Upper lobe of right lung (tissue), 1 donor: Measurements from ENCODE around the gene IFI16. TPM values are rescaled to one million over a fixed set of nuclear protein-coding genes. Genes with fewer than 3 reads are reported as not detected.
"Not testable (repeated sequence)": the region's sequence is repeated elsewhere in the genome, so short reads cannot be mapped to it uniquely, and the experiment has no call there.

ENCODE experiments used
- ATAC-seq: fragments of 200-7000 bp; cut with Tn5 transposase; one replicate; pipeline ENCODE4 v1.9.1; 2020; ENCODE audit warnings: mild to moderate bottlenecking, moderate library complexity
- DNase-seq: peaks from one replicate; pipeline ENCODE4 v3.0.0-alpha.2; 2020
- H3K27ac ChIP-seq: fragments of 200-600 bp; one replicate; pipeline ENCODE4 v1.8.0; 2022
- H3K27me3 ChIP-seq: fragments of 200-600 bp; one replicate; pipeline ENCODE4 v1.8.0; 2022; ENCODE audit warnings: mild to moderate bottlenecking
- H3K36me3 ChIP-seq: fragments of 200-600 bp; one replicate; pipeline ENCODE4 v1.8.0; 2022
- H3K4me1 ChIP-seq: fragments of 200-600 bp; one replicate; pipeline ENCODE4 v1.8.0; 2022
- H3K4me3 ChIP-seq: fragments of 200-600 bp; one replicate; pipeline ENCODE4 v1.8.0; 2022; ENCODE audit warnings: mild to moderate bottlenecking
- H3K9me3 ChIP-seq: fragments of 200-600 bp; one replicate; pipeline ENCODE4 v1.8.0; 2022
- intact Hi-C: fragments of 100-400 bp; cut with DNase I; formaldehyde crosslinking; loops from one replicate; pipeline ENCODE4 v1.11.0; 2022
- total RNA-seq: library from RNA; stranded (reverse); fragmentation: NEBNext Ultra II Directional; extraction: Animal tissue kit (Norgen Biotek cat#: 25700); gene quantifications from one replicate; pipeline ENCODE4 v1.2.1, GENCODE V29; 2021
- TF ChIP-seq, protein P1 (sequence below): fragments of 200-600 bp; IDR thresholded peaks from one replicate; pipeline ENCODE4 v1.8.0; 2022; ENCODE audit warnings: antibody characterized with exemption
- donor health status: DM: no; HTN: yes; CAD: no; lungs with severe emphysema.

IFI16 gene
- total RNA-seq, 1 donor from 2014 or later, result 98.0 TPM

DNA sequence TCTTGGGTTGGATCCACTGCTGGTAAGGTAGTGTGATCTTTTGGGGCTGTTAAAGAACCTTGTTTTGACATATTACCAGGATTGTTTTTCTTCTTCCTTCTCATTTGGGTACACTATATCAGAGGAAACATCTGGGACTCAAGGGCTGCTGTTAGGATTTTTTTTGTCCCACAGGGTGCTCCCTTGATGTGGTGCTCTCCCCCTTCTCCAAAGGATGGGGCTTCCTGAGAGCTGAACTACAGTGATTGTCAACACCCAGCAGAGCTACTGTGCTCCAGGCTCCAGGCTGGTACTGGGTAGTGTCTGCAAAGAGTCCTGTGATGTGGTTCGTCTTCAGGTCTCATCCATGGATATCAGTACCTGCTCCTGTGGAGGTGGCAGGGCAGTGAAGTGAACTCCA lies 20.6 kb downstream of the IFI16 start:
- intact Hi-C loops, result no loop called here
- Histone ChIP-seq H3K4me1 (no peaks in the 10 kb centered on the region), H3K36me3 (peaks cover 62% of the 10 kb centered on the region), H3K27me3 (no peaks in the 10 kb centered on the region), H3K4me3 (no peak overlapping the region), H3K9me3 (no peaks in the 10 kb centered on the region), H3K27ac (no peak overlapping the region)
- DNase-seq (no peak), ATAC-seq (no peak)
- TF ChIP-seq, protein P1, sequence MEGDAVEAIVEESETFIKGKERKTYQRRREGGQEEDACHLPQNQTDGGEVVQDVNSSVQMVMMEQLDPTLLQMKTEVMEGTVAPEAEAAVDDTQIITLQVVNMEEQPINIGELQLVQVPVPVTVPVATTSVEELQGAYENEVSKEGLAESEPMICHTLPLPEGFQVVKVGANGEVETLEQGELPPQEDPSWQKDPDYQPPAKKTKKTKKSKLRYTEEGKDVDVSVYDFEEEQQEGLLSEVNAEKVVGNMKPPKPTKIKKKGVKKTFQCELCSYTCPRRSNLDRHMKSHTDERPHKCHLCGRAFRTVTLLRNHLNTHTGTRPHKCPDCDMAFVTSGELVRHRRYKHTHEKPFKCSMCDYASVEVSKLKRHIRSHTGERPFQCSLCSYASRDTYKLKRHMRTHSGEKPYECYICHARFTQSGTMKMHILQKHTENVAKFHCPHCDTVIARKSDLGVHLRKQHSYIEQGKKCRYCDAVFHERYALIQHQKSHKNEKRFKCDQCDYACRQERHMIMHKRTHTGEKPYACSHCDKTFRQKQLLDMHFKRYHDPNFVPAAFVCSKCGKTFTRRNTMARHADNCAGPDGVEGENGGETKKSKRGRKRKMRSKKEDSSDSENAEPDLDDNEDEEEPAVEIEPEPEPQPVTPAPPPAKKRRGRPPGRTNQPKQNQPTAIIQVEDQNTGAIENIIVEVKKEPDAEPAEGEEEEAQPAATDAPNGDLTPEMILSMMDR, result no peak

DNA sequence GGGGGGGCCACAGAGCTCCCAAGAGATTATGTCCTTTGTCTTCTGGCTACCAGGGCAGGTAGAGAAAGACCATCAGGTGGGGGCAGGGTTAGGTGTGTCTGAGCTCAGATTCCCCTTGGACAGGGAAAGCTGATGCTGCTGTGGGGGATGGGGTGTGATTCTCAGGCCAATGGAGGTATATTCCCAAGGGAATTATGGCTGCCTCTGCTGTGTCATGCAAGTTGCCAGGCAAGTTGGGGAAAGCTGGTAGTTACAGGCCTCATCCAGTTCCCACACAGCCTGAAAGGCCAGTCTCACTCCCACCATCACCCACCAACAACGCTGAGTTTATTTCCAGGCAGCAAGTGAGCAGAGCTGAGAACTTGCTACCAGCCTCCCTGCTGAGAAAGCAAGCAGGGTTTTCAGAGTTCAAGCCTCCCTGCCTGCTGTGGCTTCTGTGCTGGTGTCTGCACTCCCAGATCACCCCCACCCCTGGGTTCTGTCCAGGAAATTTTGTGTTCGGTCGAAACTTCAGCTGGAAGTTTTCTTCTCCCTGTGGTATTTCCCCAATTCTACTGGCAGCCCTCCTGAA lies 21.3 kb downstream of the IFI16 start:
- Histone ChIP-seq H3K9me3 (no peaks in the 10 kb centered on the region), H3K4me3 (no peak overlapping the region), H3K4me1 (no peaks in the 10 kb centered on the region), H3K27ac (no peak overlapping the region), H3K36me3 (peaks cover 63% of the 10 kb centered on the region), H3K27me3 (no peaks in the 10 kb centered on the region)
- TF ChIP-seq, protein P1, result no peak
- intact Hi-C loops, result no loop called here
- DNase-seq, result no peak
- no peak for ATAC-seq

DNA sequence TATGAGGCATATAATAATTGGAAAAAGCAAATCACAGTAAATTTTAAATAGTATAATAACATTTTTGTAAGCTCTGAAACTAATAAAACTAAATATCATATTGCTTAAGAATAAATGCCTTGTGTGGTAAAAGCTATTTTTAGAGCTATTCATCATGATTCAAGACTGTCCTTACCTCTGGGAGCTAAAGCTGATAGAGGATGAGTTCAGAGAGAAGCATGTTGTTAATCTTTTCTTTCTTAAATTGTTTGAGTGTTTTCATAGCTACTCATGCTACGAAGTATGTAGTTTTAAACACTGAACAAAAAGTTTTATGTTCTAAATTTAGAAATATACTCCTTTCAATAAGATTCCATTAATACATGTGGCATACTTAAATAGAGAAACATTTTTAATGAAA lies 30.5 kb downstream of the IFI16 start:
- Histone ChIP-seq H3K9me3 (no peaks in the 10 kb centered on the region), H3K27me3 (no peaks in the 10 kb centered on the region), H3K36me3 (peaks cover 89% of the 10 kb centered on the region), H3K4me1 (no peaks in the 10 kb centered on the region), H3K27ac (no peak overlapping the region), H3K4me3 (no peak overlapping the region)
- ATAC-seq (no peak), DNase-seq (no peak)
- intact Hi-C loops, result no loop called here
- TF ChIP-seq, protein P1, result no peak

DNA sequence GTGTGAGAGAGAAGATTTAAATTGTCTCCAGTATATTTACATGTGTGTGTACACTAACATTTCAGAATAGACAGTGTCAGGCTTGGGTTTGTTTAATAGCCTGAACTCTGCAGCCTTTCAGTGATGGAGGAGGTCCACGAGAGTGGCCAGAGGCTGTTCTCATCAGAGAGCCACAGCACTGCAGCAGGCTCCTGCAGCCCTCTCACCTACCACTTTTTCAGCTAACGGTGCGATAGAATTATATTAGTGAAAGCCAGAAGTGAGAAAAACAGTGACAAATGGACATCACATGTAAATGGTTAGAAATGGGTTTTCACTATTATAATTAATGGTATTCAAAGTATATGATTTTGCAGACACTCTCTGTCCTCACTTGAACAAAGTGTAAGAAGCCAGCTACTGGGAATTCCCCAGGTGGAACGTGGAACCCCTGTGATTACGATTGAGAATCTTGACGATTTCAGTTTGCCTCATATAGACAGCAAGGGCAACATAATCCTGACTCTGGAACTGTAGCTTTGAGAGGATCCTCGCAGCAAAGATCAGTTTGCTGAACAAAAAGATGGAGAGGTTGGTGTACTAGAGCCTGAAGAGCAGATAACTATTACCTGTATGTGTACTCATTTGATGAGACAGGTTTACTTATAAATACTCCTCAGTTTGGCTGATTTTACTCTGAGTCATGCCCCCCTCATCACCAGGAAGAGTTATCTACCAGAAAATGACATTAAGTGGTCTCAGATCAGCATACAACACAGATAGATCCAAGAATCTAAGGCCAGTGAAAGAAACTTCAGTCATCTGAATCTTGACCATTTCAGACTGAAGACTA lies 31.4 kb downstream of the IFI16 start:
- intact Hi-C loops, result no loop called here
- DNase-seq (no peak), ATAC-seq (no peak)
- Histone ChIP-seq H3K36me3 (peaks cover 89% of the 10 kb centered on the region), H3K4me3 (no peak overlapping the region), H3K9me3 (no peaks in the 10 kb centered on the region), H3K27ac (no peak overlapping the region), H3K27me3 (no peaks in the 10 kb centered on the region), H3K4me1 (no peaks in the 10 kb centered on the region)
- TF ChIP-seq, protein P1, result no peak

DNA sequence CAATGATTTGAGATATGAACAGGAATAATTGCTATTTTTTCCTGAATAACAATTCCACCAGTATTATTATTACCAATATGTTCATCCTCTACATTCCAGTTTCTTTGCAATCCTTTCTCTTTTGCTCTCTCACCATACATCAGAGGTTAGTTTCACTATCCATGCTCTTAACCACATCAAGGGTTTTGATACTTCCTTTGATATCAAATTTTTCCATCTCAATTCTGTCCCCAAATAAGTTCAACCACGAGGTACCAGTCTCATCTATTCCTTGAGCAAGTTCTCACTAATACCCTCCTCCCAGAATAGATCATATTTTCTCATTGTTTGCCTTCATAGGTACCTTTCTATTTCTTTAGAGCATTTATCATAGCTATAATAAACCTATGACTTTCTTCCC lies 36.8 kb downstream of the IFI16 start:
- H3K9me3 ChIP-seq, DNase-seq, H3K27ac ChIP-seq, H3K27me3 ChIP-seq, H3K4me3 ChIP-seq, H3K4me1 ChIP-seq, ATAC-seq, intact Hi-C loops: not testable (repeated sequence)
- H3K36me3 ChIP-seq, result peaks cover 78% of the 10 kb centered on the region

DNA sequence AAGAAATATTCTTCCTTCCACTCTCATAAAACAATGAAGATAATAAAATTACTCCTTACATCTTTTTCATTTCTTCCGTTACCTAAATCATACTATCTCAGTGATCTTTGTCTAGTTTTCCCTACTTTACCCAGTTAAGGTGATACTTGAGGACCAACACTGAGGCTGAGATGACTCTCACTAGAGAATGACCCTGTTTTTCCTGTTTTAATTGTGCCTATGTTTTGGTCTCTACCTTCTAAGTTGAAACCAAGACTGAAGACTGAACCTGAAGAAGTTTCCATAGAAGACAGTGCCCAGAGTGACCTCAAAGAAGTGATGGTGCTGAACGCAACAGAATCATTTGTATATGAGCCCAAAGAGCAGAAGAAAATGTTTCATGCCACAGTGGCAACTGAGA lies 41.7 kb downstream of the IFI16 start:
- H3K36me3 ChIP-seq, result peaks cover 85% of the 10 kb centered on the region

More for the DNA sequence above, 41.7 kb downstream of the IFI16 start:
- no peaks in the 10 kb centered on the region for H3K27me3 ChIP-seq
- H3K27ac ChIP-seq, result no peak overlapping the region
- intact Hi-C loops, result no loop called here
- no peaks in the 10 kb centered on the region for H3K4me1 ChIP-seq
- DNase-seq, result no peak
- no peak overlapping the region for H3K4me3 ChIP-seq
- ATAC-seq, result no peak
- no peaks in the 10 kb centered on the region for H3K9me3 ChIP-seq
- TF ChIP-seq, protein P1, result no peak
